Rectal smooth muscle tissue (tissue), 1 donor: Measurements from ENCODE around the gene IL1RAPL1.
"Not testable (repeated sequence)": the region's sequence is repeated elsewhere in the genome, so short reads cannot be mapped to it uniquely, and the experiment has no call there.

Source experiments
- H3K27ac ChIP-seq: one replicate; pipeline ENCODE4 v1.7.0; 2013; ENCODE audit warnings: low read depth, low read length, inconsistent platforms
- H3K27me3 ChIP-seq: one replicate; pipeline ENCODE4 v1.7.0; 2013; ENCODE audit warnings: low read length; ENCODE audit not compliant: control insufficient read depth, insufficient read depth
- H3K36me3 ChIP-seq: one replicate; pipeline ENCODE4 v1.7.0; 2013; ENCODE audit warnings: low read length; ENCODE audit not compliant: control insufficient read depth, insufficient read depth
- H3K4me1 ChIP-seq: one replicate; pipeline ENCODE4 v1.7.0; 2013; ENCODE audit warnings: low read length; ENCODE audit not compliant: control insufficient read depth, insufficient read depth
- H3K4me3 ChIP-seq: one replicate; pipeline ENCODE4 v1.7.0; 2013; ENCODE audit warnings: low read length
- H3K9ac ChIP-seq: one replicate; pipeline ENCODE4 v1.7.0; 2013; ENCODE audit warnings: low read length

Gene IL1RAPL1

GRCh38 chrX:29083823-29084222, 496.6 kb downstream of the IL1RAPL1 start:
- Histone ChIP-seq H3K9ac (no peak overlapping the region), H3K4me1 (no peaks in the 10 kb centered on the region), H3K27ac (no peak overlapping the region), H3K4me3 (no peak overlapping the region), H3K36me3 (no peaks in the 10 kb centered on the region), H3K27me3 (no peaks in the 10 kb centered on the region)

GRCh38 chrX:29090811-29091210, 503.6 kb downstream of the IL1RAPL1 start:
- no peak overlapping the region for H3K4me3 ChIP-seq

GRCh38 chrX:29107231-29107630, 520.0 kb downstream of the IL1RAPL1 start:
- H3K36me3 ChIP-seq = no peaks in the 10 kb centered on the region
- no peaks in the 10 kb centered on the region for H3K27me3 ChIP-seq

More at GRCh38 chrX:29090811-29091210, 503.6 kb downstream of the IL1RAPL1 start:
- Histone ChIP-seq H3K4me1 (no peaks in the 10 kb centered on the region), H3K27ac (no peak overlapping the region), H3K27me3 (no peaks in the 10 kb centered on the region), H3K36me3 (no peaks in the 10 kb centered on the region), H3K9ac (no peak overlapping the region)

DNA sequence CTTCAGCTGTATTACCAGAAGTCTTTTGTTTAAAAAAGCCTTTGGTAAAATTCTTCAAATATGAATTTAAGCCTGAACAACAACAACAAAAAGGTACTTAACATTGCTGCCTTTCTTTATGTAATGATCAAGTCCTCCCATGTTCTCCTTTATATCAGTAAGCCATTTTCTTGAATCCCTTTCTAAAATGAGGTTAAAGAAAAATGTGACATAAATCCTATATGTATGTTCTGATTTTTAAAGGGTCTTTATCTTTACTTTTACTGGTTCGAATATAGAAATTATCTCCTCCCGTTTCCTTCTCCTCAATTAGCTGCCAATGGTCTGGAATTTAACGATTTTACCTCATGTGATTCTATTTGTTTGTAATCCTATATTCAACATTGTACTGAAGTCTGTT, 522.8 kb downstream of the IL1RAPL1 start:
- Histone ChIP-seq H3K4me3 (no peak overlapping the region), H3K4me1 (no peaks in the 10 kb centered on the region), H3K9ac (no peak overlapping the region), H3K27me3 (no peaks in the 10 kb centered on the region), H3K27ac (no peak overlapping the region), H3K36me3 (no peaks in the 10 kb centered on the region)

More at GRCh38 chrX:29107231-29107630, 520.0 kb downstream of the IL1RAPL1 start:
- Histone ChIP-seq H3K9ac (no peak overlapping the region), H3K4me3 (no peak overlapping the region), H3K27ac (no peak overlapping the region), H3K4me1 (no peaks in the 10 kb centered on the region)

GRCh38 chrX:29113221-29113620, 526.0 kb downstream of the IL1RAPL1 start:
- H3K4me3 ChIP-seq = no peak overlapping the region
- no peaks in the 10 kb centered on the region for H3K27me3 ChIP-seq
- H3K27ac ChIP-seq = no peak overlapping the region
- no peak overlapping the region for H3K9ac ChIP-seq
- H3K4me1 ChIP-seq = no peaks in the 10 kb centered on the region
- H3K36me3 ChIP-seq = no peaks in the 10 kb centered on the region

GRCh38 chrX:29122817-29123216, 535.6 kb downstream of the IL1RAPL1 start:
- H3K27me3 ChIP-seq, H3K9ac ChIP-seq, H3K4me1 ChIP-seq, H3K36me3 ChIP-seq, H3K4me3 ChIP-seq, H3K27ac ChIP-seq: not testable (repeated sequence)

DNA sequence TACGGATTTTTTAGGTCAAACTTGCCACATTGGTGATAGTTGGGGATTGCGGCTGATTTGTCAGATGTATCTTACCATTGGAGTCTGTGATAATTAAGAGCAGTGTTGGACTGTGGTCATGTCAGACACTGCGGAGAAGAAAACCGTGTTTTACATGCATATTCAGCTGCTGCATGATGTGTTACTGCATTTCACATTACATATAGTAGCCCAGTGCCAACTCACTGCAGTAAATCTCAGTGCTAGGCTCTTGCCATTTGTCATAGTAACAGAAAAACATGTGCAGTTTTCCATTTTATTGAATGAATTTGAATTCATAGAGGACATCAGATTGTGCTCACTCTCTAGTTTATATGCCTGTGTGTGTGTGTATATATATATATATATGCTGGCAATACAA, 543.7 kb downstream of the IL1RAPL1 start:
- Histone ChIP-seq H3K9ac (no peak overlapping the region), H3K4me1 (no peaks in the 10 kb centered on the region), H3K4me3 (no peak overlapping the region), H3K27ac (no peak overlapping the region), H3K27me3 (no peaks in the 10 kb centered on the region), H3K36me3 (no peaks in the 10 kb centered on the region)

- H3K9ac ChIP-seq = no peak overlapping the region
- no peaks in the 10 kb centered on the region for H3K36me3 ChIP-seq
- H3K27me3 ChIP-seq = no peaks in the 10 kb centered on the region
- no peak overlapping the region for H3K27ac ChIP-seq
- no peak overlapping the region for H3K4me3 ChIP-seq
- no peaks in the 10 kb centered on the region for H3K4me1 ChIP-seq
Observed at GRCh38 chrX:29136904-29137303, 549.7 kb downstream of the IL1RAPL1 start.

GRCh38 chrX:29138003-29138402, 550.8 kb downstream of the IL1RAPL1 start:
- Histone ChIP-seq H3K36me3 (no peaks in the 10 kb centered on the region), H3K4me1 (no peaks in the 10 kb centered on the region), H3K4me3 (no peak overlapping the region), H3K27ac (no peak overlapping the region), H3K27me3 (no peaks in the 10 kb centered on the region), H3K9ac (no peak overlapping the region)

DNA sequence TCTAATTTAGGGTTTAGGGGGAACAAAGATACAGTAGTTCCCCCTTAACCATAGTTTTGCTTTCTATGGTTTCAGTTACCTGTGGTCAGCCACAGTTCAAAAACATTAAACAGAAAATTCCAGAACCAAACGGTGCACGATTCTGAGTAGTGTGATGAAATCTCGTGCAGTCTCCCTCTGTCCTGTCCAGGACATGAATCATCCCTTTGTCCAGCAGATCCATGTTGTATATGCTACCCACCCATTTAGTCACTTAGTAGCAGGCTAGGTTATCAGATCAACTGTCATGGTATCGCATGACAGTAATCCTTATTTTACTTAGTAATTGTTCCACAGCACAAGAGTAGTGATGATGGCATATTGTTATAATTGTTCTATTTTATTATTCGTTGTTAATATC, 556.1 kb downstream of the IL1RAPL1 start:
- H3K27ac ChIP-seq = no peak overlapping the region
- H3K4me1 ChIP-seq = no peaks in the 10 kb centered on the region
- no peak overlapping the region for H3K4me3 ChIP-seq
- no peaks in the 10 kb centered on the region for H3K36me3 ChIP-seq
- no peaks in the 10 kb centered on the region for H3K27me3 ChIP-seq
- H3K9ac ChIP-seq = no peak overlapping the region

- H3K4me3 ChIP-seq = no peak overlapping the region
- H3K27me3 ChIP-seq = no peaks in the 10 kb centered on the region
- H3K9ac ChIP-seq = no peak overlapping the region
- no peaks in the 10 kb centered on the region for H3K36me3 ChIP-seq
- H3K4me1 ChIP-seq = no peaks in the 10 kb centered on the region
- H3K27ac ChIP-seq = no peak overlapping the region
Observed at GRCh38 chrX:29143756-29144155, 556.5 kb downstream of the IL1RAPL1 start.

DNA sequence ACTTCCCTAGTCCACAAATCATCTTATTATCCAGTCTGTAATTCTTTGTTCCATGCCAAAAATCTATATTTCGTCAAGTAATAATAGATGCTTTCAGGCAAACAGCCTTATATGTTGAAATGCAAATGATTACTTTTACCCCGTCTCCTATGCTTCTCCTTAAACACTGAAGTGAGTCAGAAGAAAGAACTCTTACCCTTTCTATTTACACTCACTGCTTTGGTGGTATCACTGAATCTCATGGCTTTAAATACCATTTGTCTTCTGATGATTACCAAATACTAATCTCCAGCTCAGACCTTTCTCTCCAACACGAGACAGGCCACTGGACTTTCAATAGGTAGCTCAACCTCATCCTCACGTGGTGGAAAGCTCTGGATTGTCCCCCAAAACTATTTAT, 558.1 kb downstream of the IL1RAPL1 start:
- Histone ChIP-seq H3K9ac (no peak overlapping the region), H3K4me3 (no peak overlapping the region), H3K27ac (no peak overlapping the region), H3K4me1 (no peaks in the 10 kb centered on the region), H3K36me3 (no peaks in the 10 kb centered on the region), H3K27me3 (no peaks in the 10 kb centered on the region)

- Histone ChIP-seq H3K27me3 (no peaks in the 10 kb centered on the region), H3K36me3 (no peaks in the 10 kb centered on the region), H3K4me3 (no peak overlapping the region), H3K27ac (no peak overlapping the region), H3K4me1 (no peaks in the 10 kb centered on the region), H3K9ac (no peak overlapping the region)
Observed at GRCh38 chrX:29148511-29148910, 561.3 kb downstream of the IL1RAPL1 start.
